Right lobe of liver (tissue), 6 donors: ENCODE data around the gene NFKB1. TPM values are rescaled to one million over a fixed set of nuclear protein-coding genes. Genes with fewer than 3 reads are reported as not detected.

Experiments
- ATAC-seq, 4 donors: fragments of 200-7000 bp; cut with Tn5 transposase; one replicate each; pipeline ENCODE4 v1.9.1; 2020; ENCODE audit warnings: mild to moderate bottlenecking in 4 of 4, moderate library complexity in 4 of 4
- DNase-seq, 3 donors: peaks; one replicate each; pipeline ENCODE4 v3.0.0-alpha.2; 2020
- H3K27ac ChIP-seq, 3 donors: fragments of 200-600 bp; one replicate each; pipeline ENCODE4 v1.8.0; 2022
- H3K27me3 ChIP-seq, 2 donors: fragments of 200-600 bp; one replicate each; pipeline ENCODE4 v1.8.0; 2022
- H3K36me3 ChIP-seq, 4 donors: fragments of 200-600 bp; sonication (generic) in 1 of 4; one replicate each; pipeline versions ENCODE4 v1.5.1 to v1.8.0; 2017 to 2022; ENCODE audit warnings: control low read depth in 1 of 4
- H3K4me1 ChIP-seq, 4 donors: fragments of 200-600 bp; sonication (generic) in 1 of 4; one replicate each; pipeline versions ENCODE4 v1.5.1 to v1.8.0; 2017 to 2022; ENCODE audit warnings: control low read depth in 1 of 4
- H3K4me3 ChIP-seq, 3 donors: fragments of 200-600 bp; one replicate each; pipeline ENCODE4 v1.8.0; 2022
- H3K9me3 ChIP-seq, 4 donors: fragments of 200-600 bp; sonication (generic) in 1 of 4; one replicate each; pipeline versions ENCODE4 v1.5.1 to v1.8.0; 2017 to 2022; ENCODE audit warnings: control low read depth in 1 of 4
- CTCF ChIP-seq, 4 donors: fragments of 200-600 bp in 3 of 4; fragments of 450-650 bp in 1 of 4; IDR thresholded peaks; one replicate each; pipeline versions ENCODE4 v1.5.1 to v1.8.0; 2016 to 2022; ENCODE audit warnings: antibody characterized with exemption in 4 of 4, mild to moderate bottlenecking in 2 of 4
- POLR2A ChIP-seq: fragments of 450-650 bp; IDR thresholded peaks from one replicate; pipeline ENCODE4 v1.6.1; 2017; ENCODE audit warnings: antibody characterized with exemption, mild to moderate bottlenecking
- WGBS: methylation state at CpG from one replicate; pipeline ENCODE4 v1.1.6; 2018; ENCODE audit warnings: low coverage, low lambda C conversion rate; ENCODE audit not compliant: insufficient coverage; ENCODE audit errors: missing lambda C conversion rate; 5-methylcytosine and 5-hydroxymethylcytosine counted together
- intact Hi-C, 2 donors: fragments of 100-400 bp; cut with DNase I; formaldehyde crosslinking; loops; one replicate each; pipeline versions ENCODE4 v1.11.2 to v1.14.1; 2022
- total RNA-seq, 6 experiments: library from RNA; depleted of rRNA in 2 of 6; stranded (reverse); fragments of >200 nt in 2 of 6; fragmentation: NEBNext Ultra II Directional in 3 of 6; extraction: Animal tissue kit (Norgen Biotek cat#: 25700) in 3 of 6; gene quantifications; one replicate each; pipeline versions ENCODE4 v1.1.0 to v1.2.4, GENCODE V29; 2016 to 2023
- donor health status: DM: no; HTN: yes; CAD: no.
- donor health status: DM: no; HTN: no; CAD: no.
- donor health status: DM: no; HTN: no; CAD: no.
- donor health status: DM: no; HTN: yes; CAD: no.
- donor health status: DM: no; HTN: yes; CAD: no.

Gene NFKB1
- total RNA-seq, 6 experiments from 2014 or later, result 13.8 to 48.6 (median 17.5) TPM

DNA sequence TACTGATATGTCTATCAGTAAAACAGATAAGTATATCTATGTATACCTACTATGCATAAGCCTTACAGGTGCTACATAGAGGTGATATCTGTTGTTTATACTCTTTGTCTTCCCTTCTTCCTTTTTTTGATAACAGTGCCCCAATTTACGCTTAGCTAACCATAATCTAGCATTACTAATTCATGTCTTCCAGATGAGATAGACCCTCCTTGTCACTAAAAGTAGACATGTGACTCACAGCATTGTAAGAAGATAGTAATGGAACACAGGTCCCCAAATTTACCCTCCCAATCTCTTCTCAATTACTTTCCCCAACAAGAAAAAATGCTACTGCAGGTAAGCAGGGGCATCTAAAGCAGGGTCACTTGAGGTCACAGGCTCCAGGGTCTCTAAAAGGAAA lies 7.9 kb upstream of the NFKB1 start:
- H3K27me3 ChIP-seq, result no peaks in the 10 kb centered on the region
- WGBS, result 100% methylated on average over 1 of the region's 1 CpG
- intact Hi-C loops, result no loop called here

DNA sequence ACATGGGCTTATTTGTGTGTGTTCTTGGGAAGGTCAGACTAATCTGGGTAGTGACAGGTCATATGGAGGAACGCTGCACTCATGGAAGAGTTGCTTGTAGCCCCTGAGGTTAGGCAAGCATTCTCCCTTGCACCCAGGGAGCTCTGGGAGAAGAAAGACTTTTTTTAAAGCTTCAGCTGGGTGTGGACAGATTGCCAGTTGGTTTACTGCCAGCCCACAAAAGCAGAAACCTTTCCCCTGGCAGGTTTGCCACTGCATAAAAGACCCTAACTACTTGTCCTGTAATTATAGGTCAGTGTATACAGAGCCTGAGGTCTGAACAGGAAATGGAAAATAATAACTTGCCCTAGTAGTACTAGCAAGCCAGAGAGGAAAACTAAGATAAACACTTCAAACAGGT lies 7.4 kb upstream of the NFKB1 start:
- no peaks in the 10 kb centered on the region for H3K9me3 ChIP-seq
- TF ChIP-seq POLR2A, result no peak
- no peak for TF ChIP-seq CTCF (IDR thresholded peaks at IDR 0.05)
- no peak overlapping the region for H3K27ac ChIP-seq
- no peak overlapping the region for H3K4me3 ChIP-seq
- H3K36me3 ChIP-seq, result no peaks in the 10 kb centered on the region
- WGBS, result no CpG with 5 or more reads among the region's 1 CpG
- no peaks in the 10 kb centered on the region for H3K27me3 ChIP-seq
- H3K4me1 ChIP-seq, result no peaks in the 10 kb centered on the region
- intact Hi-C loops, result no loop called here
- ATAC-seq, result no peak
- DNase-seq, result no peak

More for the DNA sequence above, 7.9 kb upstream of the NFKB1 start:
- Histone ChIP-seq H3K36me3 (no peaks in the 10 kb centered on the region), H3K4me3 (no peak overlapping the region), H3K9me3 (no peaks in the 10 kb centered on the region), H3K27ac (no peak overlapping the region), H3K4me1 (no peaks in the 10 kb centered on the region)
- no peak for ATAC-seq
- TF ChIP-seq CTCF (IDR thresholded peaks at IDR 0.05) (no peak), POLR2A (no peak)
- DNase-seq, result no peak

DNA sequence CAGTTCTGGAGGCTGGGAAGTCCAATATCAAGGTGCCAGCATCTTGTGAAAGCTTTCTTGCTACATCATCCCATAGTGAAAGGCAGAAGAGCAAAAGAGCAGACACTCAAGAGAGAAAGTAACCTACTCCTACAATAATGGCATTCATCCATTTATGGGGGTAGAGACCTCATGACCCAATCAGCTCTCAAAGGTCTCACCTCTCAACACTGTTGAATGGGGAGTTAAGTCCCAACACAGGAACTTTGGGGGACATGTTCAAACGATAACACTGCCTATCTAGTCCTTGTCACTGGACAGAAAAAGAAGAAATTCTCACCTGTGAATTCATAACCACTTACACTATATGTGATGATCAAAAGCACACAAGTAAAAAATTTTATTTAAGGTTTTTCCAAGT lies 6.6 kb upstream of the NFKB1 start:
- H3K27me3 ChIP-seq, result no peaks in the 10 kb centered on the region
- 100% methylated on average over 1 of the region's 1 CpG for WGBS
- no peak overlapping the region for H3K4me3 ChIP-seq
- ATAC-seq, result no peak
- no peak for DNase-seq
- H3K27ac ChIP-seq, result no peak overlapping the region
- no peaks in the 10 kb centered on the region for H3K36me3 ChIP-seq
- H3K9me3 ChIP-seq, result no peaks in the 10 kb centered on the region
- H3K4me1 ChIP-seq, result no peaks in the 10 kb centered on the region
- TF ChIP-seq CTCF (IDR thresholded peaks at IDR 0.05), result no peak
- TF ChIP-seq POLR2A, result no peak
- intact Hi-C loops, result no loop called here

GRCh38 chr4:102497986-102498385 lies 3.2 kb upstream of the NFKB1 start:
- ATAC-seq, result no peak
- H3K36me3 ChIP-seq, result no peaks in the 10 kb centered on the region
- H3K4me3 ChIP-seq, result no peak overlapping the region
- H3K27me3 ChIP-seq, result no peaks in the 10 kb centered on the region
- TF ChIP-seq POLR2A (no peak), CTCF (IDR thresholded peaks at IDR 0.05) (no peak)
- intact Hi-C loops, result no loop called here
- H3K4me1 ChIP-seq, result peaks cover 0 to 6% (median 3%) of the 10 kb centered on the region in 4 donors
- H3K9me3 ChIP-seq, result no peaks in the 10 kb centered on the region
- DNase-seq, result no peak
- 93% methylated on average over 2 of the region's 2 CpGs for WGBS
- H3K27ac ChIP-seq, result no peak overlapping the region

DNA sequence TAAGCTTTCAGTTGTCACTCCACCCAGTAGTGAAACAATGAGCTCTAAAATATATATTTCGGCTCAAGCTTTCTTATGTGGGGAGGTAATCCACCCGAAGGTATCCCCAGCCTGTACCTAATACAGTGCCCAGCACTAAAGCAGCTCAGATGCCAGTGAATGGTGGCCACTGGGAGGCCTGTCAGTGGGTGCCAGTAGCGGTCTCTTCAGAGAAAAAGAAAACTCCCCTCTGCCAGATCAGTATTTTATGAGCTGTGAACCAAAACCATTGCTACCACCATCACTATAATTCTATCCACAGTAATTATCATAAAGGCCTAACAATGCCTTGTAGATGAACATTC lies 835 bp upstream of the NFKB1 start:
- Histone ChIP-seq H3K36me3 (no peaks in the 10 kb centered on the region), H3K4me3 (peak overlapping the region; percentile 44 to 83 (median 78)), H3K9me3 (no peaks in the 10 kb centered on the region), H3K4me1 (peaks cover 0 to 28% (median 11%) of the 10 kb centered on the region in 4 donors), H3K27me3 (no peaks in the 10 kb centered on the region), H3K27ac (peak overlapping the region; percentile 97 to 98 (median 98))
- WGBS, result 29% methylated on average over 3 of the region's 3 CpGs
- DNase-seq (peak in 2 of 3 donors; percentile 32 to 56), ATAC-seq (peak; percentile 22 to 49 (median 42))
- intact Hi-C loops, result no loop called here
- TF ChIP-seq POLR2A (no peak), CTCF (IDR thresholded peaks at IDR 0.05) (peak; percentile 5 to 28 (median 10))
